Uterus (tissue), 2 donors: ENCODE results near the gene MCAM.

Source experiments
- CTCF ChIP-seq, 4 experiments: fragments of 200-600 bp in 2 of 4; fragments of 450-650 bp in 2 of 4; sonication (generic) in 2 of 4; IDR thresholded peaks; one replicate each; pipeline ENCODE4 v1.5.1; 2016 to 2019; ENCODE audit warnings: antibody characterized with exemption in 4 of 4, mild to moderate bottlenecking in 2 of 4, moderate library complexity in 1 of 4
- POLR2A ChIP-seq, 2 donors: fragments of 450-650 bp; IDR thresholded peaks; one replicate each; pipeline ENCODE4 v1.6.1; 2016; ENCODE audit warnings: antibody characterized with exemption in 2 of 2, mild to moderate bottlenecking in 1 of 2, moderate library complexity in 1 of 2

GRCh38 chr11:119263352-119263940, 53.5 kb downstream of the MCAM start:
- TF ChIP-seq CTCF (IDR thresholded peaks at IDR 0.05) (no peak), POLR2A (IDR thresholded peaks at IDR 0.05) (no peak)
